COR-L47 (cell line): Measurements from ENCODE around the gene EVL.
"Not testable (repeated sequence)": the region's sequence is repeated elsewhere in the genome, so short reads cannot be mapped to it uniquely, and the experiment has no call there.

Experiments
- DNase-seq: peaks from one replicate; lab custom pipeline; 2025; lab: John Stamatoyannopoulos, UW

Gene EVL

GRCh38 chr14:100147691-100148464, 82.7 kb downstream of the EVL start:
- no peak for DNase-seq

- no peak for DNase-seq
Observed at GRCh38 chr14:100148837-100149731, 83.9 kb downstream of the EVL start.

DNA sequence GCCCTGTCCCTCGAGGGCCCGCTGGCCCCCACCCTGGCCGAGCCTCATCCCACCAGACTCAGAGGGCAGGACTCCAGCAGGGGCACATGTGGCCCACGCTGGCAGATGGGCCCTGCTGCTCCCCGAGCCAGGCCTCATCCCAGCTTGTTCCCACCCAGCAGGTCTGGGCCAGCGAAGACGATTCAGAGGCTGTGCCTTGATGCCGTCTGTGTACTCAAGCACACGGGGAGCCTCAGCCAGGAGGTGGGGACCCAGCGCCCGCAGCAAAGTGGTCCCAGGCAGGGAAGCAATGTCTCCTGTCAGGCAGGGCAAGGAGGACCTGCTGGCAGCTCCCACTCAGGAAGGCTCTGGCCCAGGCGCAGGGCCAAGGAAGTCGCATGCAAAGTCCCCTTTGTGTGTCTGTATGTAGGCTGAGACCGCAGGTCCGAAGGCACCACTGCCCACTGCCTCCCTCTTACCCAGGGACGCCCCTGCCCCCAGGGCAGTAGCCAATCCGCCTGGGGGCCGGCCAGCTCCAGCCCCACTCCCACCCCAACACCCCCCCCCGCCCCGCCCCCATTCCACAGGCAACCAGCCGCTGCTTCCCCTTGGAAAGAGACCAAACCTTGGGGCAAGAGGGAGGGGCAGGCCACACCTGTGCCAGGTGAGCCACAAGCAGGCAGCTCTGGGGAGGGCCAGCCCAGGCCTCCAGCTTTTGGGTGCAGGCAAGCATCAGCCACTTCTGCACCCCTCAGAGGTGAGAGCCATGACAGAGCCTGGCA, 84.8 kb downstream of the EVL start:
- peak; percentile 33 for DNase-seq

DNA sequence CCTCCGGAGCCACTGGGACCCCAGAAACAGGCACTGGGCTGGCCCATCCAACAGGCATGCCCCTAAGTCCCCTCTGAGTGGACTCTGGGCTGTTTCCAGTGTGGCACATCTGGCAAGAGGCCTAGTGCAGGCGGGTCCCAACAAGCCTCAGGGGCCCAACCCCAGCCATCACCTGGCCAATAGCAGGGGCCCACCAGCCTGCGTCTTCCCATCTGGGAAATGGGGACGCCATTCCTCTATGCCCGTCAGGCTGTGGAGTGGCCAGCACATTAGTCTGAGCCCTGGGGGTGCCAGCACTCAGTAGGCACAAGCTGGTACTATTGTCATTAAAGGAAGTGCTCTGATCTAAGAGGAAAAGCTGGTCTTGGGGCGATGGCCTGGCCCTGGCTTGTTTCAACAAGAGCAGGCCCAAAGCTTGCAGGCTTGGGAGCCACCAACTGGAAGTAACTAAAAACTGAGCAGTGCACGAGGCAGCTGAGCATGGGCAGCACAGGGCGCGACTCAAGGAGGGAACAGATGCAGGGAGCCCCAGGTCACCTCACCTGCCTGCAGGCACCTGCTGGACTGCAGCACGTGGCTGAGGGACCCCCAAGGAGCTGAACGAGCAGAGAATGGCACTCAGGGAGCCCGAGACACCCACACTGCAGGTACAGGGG, 85.8 kb downstream of the EVL start:
- DNase-seq: no peak

DNA sequence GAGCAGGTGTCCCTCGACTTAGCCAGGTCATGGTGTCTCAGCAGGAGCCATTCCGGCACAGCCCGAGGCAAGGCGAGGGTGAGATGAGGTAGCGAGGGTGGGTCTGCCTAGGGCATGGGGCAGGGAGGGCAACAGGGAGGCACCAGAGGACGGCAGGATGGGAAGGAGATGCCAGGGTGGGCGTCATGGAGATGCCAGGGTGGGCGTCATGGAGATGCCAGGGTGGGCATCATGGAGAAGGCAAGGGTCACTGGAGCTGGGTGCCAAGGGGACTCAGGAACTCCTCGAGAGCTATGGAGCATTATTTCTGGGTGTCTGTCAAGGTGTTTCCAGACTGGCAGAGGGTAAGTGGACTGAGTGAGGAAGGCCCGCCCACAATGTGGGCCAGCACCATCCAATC, 86.9 kb downstream of the EVL start:
- DNase-seq: no peak

DNA sequence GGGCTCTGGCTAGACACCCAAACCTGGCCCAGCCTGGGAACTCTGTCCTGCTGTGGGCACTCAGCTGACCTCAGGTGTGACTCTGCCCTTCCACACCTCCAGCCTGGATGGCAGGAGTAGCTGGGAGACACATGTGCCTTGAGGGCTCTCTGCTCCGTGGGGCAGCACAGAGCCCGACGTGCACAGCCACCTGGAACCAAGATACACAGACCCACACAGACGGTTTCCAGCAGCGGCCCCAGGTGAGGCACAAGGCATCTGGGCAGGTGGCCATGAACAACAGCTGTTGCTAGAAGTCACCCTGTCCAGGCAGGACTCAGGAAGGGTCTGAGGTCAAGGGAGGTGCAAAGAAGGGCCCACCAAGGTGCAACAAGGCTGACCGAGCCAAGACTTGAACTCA, 88.3 kb downstream of the EVL start:
- DNase-seq: no peak

GRCh38 chr14:100155049-100155621, 89.9 kb downstream of the EVL start:
- no peak for DNase-seq

DNA sequence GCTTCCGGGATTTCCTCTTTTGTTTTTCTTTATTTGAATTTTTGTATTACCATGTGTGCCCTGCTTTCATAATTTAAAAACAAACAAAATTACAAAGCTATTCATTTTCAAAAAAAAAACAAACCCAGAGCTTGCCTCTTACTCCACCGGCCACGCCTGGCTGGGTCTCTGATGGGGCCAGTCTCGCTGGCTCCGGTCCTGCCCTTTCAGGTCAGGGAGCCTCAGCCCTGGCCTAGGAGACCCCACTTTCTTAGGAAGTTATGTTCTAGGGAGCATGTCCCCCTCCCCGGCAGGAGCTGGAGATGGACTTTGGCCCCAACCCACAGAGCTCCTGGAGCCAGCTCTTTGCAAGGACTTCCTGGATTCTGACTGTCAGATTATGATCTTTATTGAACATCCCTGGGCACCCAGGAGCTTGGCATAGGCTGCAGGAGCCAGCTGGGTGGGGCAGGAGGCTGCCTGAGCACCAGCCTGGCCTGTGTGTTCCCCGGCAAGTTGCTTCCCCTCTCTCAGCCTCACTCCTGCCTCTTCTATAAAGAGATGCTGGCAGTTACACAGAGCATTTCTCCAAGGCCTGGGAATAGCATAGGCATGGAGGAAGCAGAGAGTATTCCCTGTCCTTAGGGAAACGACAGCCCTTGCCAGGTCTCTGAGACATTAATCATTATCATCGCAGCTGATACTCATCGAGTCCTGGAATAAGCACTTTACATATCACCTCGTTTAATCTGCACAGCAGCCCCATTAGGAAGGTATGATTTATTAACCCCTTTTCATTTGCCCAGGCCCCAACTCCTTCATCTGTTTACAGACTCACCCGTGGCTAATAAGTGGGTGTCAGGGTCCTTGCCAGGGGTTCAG, 90.8 kb downstream of the EVL start:
- peak; percentile 68 for DNase-seq

DNA sequence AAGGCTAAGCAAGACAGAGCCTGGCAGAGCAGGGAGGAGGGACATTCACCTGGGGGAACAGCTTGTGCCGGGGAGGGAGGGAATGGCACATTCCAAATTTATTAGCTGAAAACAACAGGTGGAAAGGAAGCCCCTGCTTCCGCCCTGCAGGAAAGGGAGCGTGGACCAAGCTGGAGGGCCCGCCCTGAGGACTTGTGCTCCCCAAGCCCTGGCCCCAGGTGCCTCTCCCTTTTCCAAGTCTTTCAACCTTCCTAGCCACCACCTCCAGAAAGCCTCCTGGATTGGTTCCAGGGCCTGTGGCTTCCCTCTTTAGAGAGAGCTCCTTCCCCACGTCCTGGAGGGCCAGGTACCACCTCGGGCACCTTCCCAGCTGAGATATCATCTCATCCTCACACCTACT, 91.6 kb downstream of the EVL start:
- no peak for DNase-seq

- DNase-seq: not testable (repeated sequence)
Observed at GRCh38 chr14:100157548-100158232, 92.5 kb downstream of the EVL start.

DNA sequence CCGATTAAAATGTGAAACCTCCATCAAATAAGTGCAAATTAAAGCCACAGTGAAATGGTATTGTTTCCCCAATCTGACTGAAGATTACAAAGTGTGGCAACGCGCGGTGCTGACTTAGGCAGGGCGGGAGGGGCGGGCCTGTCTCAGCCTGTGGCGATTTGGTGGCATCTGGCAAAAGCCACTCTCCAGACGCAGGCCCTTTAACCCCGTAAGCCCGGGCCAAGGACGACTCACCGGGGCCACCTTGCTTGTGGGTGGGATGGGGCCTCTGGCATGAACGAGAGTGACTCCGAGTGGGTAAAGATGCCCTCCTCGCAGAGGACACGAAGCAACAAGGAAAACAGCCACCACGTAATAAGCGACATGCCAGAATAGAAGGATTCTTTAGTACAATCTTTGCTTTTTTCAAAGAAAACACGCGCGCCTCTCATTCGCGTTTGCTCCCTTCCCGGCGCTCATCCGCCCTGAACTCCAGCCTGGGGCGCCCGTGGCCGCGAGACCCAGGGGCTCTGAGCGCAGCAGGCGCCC, 93.4 kb downstream of the EVL start:
- DNase-seq: no peak

DNA sequence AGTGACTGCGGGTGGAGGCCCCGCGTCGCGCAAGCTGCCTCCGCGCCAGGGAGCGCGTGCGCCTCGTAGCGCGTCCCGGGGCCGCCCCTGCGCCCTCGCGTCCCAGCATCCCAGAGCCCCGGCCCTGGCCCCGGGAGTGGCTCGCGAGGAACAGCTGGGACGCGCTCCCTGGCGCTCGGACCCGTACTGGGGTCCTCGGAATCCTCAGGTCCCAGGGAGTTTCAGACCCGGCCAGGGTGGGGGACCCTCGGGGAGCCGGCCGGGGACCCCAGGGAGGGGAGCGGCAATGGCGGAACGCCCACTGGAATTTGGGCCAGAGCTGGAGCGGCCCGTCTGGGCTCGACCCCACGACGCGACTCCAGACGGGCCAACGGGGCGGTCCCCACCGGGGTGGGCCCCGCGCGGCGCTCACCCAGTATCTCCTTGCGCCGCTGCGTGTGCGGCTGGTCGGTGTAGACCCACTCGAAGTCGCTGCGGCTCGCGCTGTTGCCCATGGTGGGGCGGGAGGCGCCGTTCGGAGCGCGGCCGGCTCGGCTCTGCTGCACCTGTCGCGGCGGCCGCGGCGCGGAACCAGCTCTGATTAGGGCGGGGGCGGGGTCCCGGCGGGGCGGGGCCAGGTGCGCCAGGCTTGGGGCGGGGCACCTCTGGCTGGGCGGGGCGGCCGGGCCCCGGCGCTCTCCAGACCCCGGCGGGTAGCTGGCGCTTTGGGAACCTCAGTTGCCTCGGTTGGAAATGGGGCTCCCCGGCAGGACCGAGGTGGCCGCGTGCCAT, 94.1 kb downstream of the EVL start, which contains the start of gene DEGS2:
Gene DEGS2, minus strand, starts transcription at position 552 of the 771 bp plus-strand sequence. Its CDS starts 58 bp downstream, at position 494.
- peak; percentile 80 for DNase-seq

GRCh38 chr14:100159865-100160533, 94.8 kb downstream of the EVL start:
- DNase-seq: no peak

- DNase-seq: no peak
Observed at GRCh38 chr14:100160534-100160916, 95.3 kb downstream of the EVL start.

- no peak for DNase-seq
Observed at GRCh38 chr14:100165376-100165775, 100.2 kb downstream of the EVL start.

DNA sequence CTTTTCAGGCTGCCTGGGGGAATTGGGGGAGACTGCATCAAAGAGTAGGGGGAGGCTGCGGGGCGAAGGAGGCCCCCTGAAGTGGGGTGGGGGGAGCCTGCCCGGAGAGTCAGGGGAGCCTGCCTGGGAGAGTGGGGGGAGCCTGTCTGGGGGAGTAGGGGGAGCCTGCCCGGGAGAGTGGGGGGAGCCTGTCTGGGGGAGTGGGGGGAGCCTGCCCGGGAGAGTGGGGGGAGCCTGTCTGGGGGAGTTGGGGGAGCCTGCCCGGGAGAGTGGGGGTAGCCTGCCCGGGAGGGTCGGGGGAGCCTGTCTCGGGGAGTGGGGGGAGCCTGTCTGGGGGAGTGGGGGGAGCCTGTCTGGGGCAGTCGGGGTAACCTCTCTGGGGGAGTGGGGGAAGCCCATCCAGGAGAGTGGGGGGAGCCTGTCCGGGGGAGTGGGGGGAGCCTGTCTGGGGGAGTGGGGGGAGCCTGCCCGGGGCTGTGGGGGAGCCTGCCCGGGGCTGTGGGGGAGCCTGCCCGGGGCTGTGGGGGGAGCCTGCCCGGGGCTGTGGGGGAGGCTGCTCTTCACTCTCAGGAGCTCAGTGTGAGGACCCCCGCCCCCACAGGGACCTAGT, 100.7 kb downstream of the EVL start:
- no peak for DNase-seq

DNA sequence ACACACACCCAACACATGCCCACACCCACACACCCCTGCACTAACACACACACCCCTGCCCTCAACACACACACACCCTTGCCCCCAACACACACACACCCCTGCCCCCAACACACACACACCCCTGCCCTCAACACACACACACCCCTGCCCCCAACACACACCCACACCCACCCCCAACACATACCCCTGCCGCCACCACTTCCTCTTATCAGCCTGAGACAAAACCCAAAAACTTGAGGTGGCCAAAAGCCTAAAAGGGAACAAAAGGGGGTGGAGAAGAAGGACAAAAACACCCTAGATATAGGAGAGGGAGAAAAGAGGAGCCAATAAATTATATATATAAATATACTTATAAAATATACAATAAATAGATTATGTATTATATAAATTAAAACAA, 103.3 kb downstream of the EVL start:
- DNase-seq: no peak

DNA sequence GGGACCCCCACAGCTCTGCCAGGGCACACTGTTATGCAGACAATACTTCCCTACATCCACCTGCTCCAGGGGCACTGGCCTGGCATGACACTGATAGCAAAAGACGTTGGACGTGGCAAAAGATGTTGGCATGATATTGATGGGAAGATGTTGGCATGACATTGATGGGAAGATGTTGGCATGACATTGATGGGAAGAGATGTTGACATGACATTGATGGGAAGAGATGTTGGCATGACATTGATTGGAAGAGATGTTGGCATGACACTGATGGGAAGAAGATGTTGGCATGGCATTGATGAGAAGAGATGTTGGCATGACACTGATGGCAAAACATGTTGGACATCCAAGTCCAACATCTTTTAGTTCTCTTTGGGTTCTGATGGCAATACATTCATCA, 105.7 kb downstream of the EVL start:
- DNase-seq: no peak
